ENCODE data around the gene KLHL40.
"Not testable (repeated sequence)": the region's sequence is repeated elsewhere in the genome, so short reads cannot be mapped to it uniquely, and the experiment has no call there.

The KLHL40 gene

DNA sequence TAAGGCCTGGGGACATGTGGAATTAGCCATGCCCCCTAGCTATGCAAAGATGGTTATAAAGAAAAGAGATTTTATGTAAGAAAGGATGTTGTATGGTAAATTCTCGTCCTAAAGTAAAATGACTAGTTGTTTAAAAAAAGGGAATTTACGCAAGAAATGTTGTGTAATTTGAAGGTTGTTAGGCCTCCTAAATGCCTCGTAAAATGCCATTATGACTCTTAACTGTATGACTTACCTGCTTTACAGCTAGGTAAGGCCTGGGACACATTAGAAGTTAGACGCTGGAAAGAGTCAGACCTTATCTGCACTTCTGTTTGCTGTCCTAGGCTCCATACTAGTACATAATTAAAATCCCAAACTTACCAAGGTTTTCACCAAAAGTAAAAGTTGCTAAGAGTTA, 34.8 kb downstream of the KLHL40 start:
- DNase-seq (ENCODE audit: low read depth in 2 of 2), result no peak

DNA sequence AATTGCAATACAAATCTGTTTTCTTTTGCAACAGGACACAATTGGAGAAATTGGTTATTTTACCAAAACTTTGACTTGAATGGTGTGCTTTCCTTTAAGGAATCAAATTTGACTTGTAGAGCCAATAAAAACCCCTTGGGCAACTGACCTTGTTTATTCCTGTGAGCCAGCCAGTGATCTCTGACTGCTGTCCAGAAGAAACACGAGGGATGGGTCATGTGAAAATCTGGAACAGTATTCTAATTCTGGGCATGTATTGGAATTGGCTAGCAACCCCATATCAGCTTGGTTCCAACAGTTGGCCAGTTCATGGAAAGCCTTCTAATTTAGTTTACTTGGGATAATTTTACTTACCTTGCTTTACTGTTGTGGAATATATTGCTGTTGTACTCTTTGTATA, 36.4 kb downstream of the KLHL40 start:
- DNase-seq (ENCODE audit: low read depth in 2 of 2), result no peak

DNA sequence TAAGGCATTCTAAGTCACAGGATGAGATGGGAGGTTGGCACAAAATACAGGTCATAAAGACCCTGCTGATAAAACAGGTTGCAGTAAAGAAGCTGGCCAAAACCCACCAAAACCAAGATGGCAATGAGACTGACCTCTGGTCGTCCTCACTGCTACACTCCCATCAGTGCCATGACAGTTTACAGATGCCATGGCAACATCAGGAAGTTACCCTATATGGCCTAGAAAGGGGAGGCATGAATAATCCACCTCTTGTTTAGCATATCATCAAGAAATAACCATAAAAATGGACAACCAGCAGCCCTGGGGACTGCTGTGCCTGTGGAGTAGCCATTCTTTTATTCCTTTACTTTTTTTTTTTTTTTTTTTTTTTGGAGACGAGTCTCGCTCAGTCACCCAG, 37.1 kb downstream of the KLHL40 start:
- not testable (repeated sequence) for DNase-seq (ENCODE audit: low read depth in 2 of 2)

DNA sequence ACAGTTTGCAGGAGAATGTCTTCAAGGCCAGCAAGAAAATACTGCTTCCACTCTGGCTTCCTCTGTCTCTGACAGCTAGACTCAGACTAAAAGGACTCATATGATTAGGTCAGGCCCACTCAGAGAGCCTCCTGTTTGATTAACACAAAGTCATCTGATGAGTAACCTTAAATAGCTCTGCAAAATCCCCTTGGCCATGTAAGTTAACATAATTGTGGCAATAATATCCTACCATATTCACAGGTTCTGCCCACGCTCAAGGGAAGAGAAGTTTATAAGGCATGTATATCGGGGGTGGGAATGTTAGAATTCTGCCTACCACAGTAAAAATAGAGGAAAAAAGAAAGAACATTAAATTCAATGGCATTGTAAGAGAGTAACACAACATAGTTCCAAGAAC, 37.9 kb downstream of the KLHL40 start:
- no peak for DNase-seq (ENCODE audit: low read depth in 2 of 2)

DNA sequence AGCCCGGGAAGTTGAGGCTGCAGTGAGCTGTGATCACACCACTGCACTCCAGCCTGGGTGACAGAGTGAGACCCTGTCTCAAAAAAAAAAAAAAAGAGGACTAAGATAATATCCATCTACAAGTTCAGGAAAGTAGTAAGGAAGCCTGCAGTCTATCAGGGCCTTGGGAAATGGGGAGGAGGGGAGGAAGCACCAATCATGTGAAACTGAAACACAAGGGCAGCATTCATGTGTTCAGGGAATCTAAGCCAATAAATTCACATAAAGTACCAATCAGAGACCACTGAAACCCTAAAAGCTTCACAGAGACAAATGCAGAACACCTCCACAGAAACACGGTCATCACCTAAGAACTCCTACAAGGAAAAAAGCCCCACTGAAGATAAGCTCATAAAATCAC, 40.1 kb downstream of the KLHL40 start:
- no peak for DNase-seq (ENCODE audit: low read depth in 2 of 2)

DNA sequence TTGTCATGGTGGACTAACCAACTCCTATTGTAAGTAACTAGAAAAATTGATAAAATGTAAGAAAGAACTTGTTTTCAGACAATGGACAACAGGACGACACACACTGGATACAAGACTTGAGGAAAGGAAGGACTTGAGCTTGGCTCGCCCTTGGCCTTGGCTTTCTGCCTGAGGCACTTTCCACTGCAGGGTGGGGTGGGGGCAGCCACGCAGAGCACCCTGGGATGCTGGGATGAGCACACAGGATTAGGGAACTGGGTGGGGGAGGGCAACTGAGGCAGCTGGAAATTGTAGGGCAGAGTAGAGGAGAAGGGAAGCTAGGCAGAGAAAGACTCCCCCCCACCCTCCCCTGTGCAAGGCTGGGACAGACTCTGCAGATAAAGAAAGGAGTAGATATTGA, 42.7 kb downstream of the KLHL40 start:
- no peak for DNase-seq (ENCODE audit: low read depth in 2 of 2)

DNA sequence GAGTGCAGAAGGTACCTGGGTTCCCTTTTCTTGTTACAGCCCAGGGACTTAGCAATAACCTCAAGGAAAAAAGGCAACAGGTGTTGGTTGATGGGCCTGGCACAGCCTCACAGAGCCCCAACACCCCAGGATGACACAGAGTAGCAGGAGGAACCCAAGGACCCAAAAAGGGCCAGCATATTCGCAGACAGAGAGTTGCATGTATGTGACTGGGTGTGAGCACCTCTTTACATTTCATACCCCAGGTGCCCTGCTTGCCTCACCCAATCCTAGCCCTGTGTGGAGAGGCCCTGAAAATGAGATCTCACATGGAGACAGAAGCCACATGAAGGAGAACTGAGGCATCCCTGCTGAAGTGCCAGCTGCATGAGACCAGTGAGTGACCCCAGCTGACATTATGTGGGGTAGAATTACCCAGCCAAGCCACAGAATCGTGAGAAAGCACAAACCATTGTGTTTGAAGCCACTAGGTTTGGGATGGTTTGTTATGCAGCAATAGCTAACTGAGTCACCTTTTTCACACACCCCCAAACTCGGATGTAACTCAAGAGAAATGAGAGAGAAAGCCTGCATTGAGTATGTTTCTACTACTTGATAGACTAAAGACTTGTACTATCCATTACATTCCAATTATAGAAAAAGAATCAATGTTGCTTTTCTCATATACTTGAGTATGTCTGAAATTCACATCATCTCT, 43.5 kb downstream of the KLHL40 start:
- no peak for DNase-seq (ENCODE audit: low read depth in 2 of 2)

DNA sequence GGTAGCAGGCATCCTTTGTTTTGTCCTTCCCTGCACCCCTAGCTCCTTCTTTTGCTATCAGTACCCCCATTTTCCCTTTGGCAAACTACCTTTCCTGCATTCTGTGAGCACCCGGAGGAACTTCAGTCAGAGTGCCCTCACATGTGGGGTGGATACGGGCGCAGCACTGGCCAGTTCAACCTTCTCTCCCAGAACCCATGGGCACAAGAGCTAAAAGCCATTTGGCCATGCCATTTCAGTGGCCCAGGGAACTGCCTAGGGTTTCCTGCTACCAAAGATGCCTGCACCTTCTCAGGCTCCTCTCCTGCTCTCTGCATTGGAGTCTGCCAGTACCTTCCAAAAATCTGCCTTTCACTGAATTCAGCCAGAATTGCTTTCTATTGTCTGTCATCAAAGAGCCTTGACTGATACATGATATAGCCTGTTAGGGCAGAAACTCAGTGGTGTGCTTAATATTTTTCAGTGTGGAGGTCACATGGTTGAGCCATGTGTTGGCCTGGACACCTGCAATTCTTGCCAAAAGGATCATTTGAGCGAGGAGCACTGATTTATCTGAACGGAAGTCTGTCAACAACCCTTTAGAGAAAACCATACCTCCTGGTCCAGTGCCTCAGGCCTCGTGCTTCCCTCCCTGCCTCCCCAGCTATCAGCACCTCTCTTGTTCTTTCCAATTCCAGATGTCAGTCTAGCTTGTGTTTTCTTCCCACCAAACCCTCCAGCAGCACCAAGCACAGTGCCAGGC, 44.2 kb downstream of the KLHL40 start:
- DNase-seq (ENCODE audit: low read depth in 2 of 2), result no peak

DNA sequence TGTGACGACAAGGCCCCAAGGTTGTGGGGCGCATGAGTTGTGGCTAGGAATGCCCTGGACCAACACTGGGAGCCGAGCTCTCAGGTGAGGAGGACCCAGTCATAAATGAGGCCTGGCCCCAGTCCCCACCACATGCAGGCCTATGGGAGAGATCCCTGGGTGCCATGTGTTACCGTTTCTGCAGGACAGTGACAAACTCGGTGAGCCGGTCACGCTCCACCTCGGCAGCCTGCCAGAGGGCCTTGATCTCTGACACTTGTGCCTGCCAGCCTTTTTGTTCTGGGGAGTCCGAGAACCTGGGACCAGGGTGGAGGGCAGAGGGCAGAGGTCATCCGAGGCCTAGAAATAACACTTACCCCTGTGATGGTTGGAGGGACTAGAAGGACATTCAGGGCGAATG, 45.0 kb downstream of the KLHL40 start:
- no peak for DNase-seq (ENCODE audit: low read depth in 2 of 2)

DNA sequence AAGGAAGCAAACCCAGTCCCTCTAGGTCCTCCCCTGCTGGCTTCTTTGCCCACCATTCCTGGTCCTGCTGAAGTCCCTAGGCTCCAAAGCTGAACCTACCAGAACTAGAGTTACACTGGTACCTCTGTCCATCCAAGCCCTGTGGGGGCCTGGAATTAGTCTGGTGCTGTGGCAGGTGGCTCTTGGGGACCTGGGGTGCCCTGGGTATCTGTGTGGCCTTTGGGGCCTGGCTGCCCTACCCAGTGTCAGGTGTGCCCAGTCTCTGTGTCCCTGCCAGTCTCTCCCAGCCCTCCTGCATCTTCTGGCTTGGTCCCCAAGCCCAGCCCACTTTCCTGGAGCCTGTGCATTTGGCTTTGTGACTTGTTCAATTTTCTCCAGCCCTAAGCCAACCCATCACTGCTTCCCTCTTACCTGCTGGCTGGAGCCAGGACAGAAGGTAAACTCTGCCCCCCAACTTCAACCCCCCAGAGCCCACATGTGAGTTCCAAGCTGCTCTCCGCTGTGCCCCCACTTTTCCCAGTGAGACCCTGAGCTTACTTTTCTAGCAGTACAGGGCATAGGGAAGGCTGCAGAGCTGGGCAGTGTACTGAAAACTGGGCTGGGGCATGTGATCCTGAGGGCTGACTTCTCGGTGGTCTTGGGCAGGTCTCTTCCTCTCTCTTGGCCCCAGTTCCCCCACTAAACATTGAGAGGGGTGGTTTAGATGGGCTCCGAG, 45.5 kb downstream of the KLHL40 start:
- DNase-seq (ENCODE audit: low read depth in 2 of 2), result no peak

DNA sequence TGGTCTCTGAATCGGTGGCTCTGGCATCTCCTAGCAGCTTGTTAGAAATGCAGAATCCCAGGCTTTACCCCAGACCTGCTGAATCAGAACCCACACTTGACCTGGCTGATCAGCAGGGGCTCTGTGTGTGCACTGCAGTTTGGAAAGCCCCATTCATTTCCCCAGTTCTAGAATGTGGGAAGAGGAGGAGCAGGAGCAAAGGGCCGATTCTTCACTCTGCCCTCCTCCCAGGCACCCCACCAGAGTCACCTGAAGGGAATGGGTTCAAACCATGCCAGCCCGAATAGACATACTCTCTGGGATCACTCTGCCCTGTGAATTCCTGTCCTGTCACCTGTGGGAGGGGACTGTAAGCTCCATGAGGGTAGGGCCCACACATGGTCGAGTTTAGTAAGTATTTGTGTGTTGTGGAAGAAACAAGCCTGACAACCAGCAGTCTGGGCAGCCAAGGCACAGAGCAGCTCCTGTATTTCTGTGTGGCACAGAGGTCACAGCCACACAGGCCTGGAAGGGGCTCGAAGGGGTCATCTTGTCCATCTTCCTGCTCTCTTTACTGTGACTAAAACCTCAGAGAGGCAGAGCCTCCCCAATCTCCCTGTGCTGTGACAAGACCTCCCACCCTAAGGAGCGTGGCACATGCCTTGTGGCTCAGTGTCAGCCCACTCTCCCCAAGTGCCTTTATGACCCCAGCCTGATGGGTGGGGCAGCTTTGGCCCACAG, 46.3 kb downstream of the KLHL40 start:
- no peak for DNase-seq (ENCODE audit: low read depth in 2 of 2)

DNA sequence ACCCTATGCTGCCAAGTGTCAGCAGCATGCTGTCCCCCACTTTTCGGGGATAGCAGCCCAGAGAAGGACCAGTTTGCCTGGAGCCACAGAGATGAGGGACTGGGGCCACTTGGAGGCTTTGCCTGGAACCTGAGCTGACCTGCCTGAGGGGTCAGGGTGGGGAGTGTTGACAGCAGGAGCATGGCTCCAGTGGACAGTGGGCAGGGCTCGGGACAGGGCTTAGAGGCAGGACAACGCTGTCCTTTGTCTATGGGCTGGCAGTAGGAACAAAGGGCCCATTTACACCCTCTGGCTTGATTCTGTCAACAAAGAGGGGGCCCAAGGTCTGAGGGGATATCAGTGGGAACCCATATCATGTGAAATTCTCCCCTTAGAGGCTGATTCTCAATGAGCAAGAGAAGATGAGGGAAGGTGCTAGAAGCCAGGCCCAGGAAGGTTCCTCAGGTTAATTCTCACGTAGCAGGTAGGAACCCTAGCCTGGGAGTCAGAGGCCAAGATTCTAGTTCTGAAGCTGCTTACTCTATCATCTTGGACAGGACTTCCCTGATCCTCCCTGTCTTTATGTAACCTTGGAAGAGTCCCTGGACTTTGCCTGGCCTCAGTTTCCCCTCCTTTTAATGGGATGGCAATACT, 47.0 kb downstream of the KLHL40 start:
- no peak for DNase-seq (ENCODE audit: low read depth in 2 of 2)

DNA sequence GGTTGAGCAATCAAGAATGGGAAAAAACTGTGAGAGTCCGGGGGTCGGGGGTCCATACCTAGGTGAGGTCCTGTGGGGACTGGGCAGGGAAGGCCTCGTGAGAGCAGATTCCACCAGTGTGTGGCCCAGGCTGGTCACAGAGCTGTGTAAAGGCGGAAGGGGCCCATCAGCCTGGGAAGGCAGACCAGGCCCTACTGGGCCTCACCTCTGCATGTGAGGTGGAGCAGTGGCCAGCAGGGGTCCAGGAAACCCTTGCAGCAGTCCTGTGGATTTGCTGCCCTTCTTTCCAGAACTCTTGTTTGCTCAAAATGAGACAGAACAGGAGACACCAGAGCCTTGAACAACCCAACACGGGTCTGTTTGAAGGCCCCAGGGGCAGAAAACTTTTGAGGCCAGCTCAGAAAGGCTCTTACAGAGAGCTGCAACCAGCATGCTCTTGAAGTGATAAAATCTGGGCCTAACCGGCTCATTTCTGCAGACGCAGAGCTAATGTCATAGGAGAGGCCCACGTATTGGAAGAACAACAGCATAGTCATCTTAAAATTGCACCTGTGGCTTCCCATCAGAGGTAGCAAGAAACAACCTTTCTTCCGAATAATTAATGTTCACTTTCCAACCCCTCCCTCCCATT, 47.6 kb downstream of the KLHL40 start:
- DNase-seq (ENCODE audit: low read depth in 2 of 2), result no peak

DNA sequence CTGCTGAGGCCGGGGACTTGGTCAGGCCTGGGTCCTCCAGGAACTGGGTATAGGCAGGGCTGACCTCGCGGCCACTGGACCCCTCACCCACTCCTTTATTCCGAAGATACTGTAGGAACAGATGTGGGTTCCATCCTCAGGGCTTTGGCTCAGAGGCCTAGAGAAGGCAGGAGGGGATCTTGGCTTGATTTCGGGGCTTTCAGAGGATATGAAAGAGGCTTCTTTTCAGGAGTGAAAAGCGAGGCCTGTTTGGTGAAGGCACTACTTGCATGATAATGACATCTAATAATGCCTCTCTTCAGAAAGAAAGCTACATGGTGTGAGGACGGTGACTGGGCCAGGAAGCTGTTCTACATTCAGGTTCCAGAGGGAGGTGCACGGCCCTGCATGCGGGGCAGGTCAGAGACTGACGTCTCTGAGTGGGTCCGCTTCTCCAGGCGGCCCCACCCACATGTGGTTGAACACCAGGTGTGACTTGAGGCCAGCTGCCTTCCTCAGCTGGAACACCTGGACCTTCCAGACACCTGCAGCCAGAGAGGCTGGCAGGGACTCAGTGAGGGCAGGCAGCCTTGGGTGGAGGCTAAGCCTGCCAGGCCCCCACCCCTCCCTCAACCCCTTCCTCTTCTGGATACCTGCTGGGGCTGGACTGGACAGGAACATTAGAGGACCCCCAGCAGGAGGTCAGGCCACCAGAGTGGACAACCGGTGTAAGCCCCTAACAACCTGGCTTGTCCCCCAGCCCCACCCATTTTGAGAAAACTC, 48.3 kb downstream of the KLHL40 start:
- DNase-seq (ENCODE audit: low read depth in 2 of 2), result no peak

DNA sequence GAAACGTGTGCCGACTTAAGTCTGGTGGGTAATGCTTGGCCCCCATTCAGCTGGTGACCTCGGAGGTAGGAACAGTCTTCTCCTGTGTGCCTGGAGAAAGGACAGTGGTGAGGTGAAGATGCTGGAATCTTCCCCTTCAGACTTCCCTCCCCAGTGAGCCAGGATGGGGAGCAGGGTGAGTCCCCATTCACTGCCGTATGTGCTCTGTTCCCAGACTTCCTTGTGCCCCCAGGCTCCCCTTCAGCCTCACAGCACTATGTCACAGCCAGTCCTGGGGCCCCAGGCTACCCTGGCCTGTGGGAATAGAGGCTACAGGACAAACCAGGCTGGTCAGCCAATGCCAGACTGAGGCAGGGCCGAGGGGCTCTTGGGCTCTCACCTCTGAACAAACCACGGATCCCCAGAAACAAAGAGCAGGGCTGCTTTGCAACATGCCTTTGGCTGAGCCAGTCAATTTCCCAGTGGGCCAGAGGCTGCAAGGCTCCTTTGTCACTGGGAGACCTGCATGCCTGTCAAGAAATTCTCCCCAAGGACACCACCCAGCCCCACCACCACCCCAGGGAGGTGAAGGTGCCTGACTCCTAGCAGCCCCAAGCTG, 49.0 kb downstream of the KLHL40 start:
- no peak for DNase-seq (ENCODE audit: low read depth in 2 of 2)

DNA sequence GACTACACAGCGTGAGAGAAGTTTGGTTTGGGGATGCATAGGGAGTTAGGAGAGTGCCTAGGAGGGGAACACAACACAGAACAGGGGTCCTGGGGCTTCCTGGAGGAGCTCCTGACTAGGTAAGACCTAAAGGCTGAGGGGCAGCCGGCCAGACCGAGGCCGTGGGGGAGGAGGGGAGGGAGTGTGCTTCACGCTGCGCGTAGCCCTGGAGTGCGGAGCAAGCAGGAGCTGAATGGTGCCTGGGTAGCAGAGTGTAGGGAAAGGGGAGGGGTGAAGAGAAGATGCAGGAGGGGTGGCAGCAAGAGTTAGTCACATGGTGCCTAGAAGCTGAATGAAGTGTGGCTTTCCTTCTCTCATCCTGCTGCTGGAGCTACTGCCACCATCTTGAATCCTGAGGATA, 49.7 kb downstream of the KLHL40 start:
- DNase-seq (ENCODE audit: low read depth in 2 of 2), result no peak

DNA sequence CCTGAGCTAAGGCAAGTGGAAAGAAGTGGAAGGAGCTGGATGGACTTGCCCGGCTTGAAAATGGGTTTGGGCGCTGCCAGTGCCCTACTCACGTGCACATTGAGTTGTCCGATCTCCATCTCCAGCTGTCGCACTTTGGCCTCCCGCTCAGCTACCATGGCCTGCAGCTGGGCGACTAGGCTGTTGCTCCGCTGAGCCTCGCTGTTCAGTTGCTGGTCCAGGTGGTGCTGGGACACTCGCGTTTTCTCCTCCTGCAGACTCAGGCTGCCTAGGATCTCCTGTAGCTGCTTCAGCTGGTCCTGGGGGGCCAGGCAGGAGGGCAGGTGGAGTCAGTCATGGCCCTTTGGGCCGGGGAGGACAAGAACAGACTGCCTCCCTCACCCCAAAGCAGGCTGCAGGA, 50.3 kb downstream of the KLHL40 start:
- no peak for DNase-seq (ENCODE audit: low read depth in 2 of 2)

DNA sequence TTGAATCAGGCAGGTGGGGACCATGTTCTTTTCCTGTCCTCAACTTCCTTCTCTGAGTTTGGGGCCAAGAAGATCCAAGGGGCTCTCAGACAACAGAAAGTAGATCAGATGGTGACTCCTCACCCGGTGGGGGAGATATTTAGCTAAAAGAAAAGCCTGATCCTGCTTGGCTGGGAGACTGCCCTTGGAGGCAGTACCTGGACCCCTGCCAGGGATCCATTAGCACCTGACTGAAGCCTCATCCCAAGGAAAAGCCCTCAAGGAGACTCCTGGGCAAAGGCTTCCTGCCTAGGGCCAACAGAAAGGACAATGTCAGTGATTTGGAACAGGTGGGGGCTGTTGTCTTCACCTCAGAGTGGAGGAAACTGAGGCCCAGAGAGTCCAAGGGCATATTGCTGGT, 50.7 kb downstream of the KLHL40 start:
- DNase-seq (ENCODE audit: low read depth in 2 of 2), result no peak

DNA sequence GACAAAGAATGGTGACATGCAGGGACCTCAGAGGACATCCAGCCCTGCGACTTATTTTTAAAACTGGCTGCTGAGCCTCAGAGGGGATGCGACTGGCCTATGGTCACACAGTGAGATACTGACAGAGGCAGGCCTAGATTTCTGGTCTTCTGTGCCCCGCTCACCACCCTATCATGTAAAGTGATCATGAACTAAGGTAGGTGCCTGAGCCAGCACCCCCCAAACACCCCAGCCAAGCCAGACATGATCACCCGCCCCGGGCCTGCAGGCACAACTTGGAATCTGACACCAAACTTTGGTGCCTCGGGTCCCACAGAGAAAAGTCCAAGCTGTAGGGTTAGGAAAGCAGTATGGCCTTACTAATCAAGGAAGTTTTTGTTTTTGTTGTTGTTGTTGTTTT, 51.2 kb downstream of the KLHL40 start:
- DNase-seq (ENCODE audit: low read depth in 2 of 2), result no peak

All from stimulated activated CD4-positive, alpha-beta T cell treated with anti-CD3 and anti-CD28 coated beads, Interleukin-1b, Interleukin-23, amount 100 ng/mL, for 4 hours (primary cell).